Stimulated activated naive CD8-positive, alpha-beta T cell treated with anti-CD3 and anti-CD28 coated beads, Interleukin-15, Interleukin-2, amounts not matched to agents 100 U/mL and 50 U/mL, for 24 hours (primary cell): ENCODE measurements around the gene AGA.

ENCODE experiments used
- ATAC-seq: fragments of 150-1000 bp; cut with Tn5 transposase; one replicate; pipeline ENCODE4 v1.10.0; 2021
- DNase-seq: peaks from one replicate; pipeline ENCODE4 v3.0.0; 2021

Gene AGA

DNA sequence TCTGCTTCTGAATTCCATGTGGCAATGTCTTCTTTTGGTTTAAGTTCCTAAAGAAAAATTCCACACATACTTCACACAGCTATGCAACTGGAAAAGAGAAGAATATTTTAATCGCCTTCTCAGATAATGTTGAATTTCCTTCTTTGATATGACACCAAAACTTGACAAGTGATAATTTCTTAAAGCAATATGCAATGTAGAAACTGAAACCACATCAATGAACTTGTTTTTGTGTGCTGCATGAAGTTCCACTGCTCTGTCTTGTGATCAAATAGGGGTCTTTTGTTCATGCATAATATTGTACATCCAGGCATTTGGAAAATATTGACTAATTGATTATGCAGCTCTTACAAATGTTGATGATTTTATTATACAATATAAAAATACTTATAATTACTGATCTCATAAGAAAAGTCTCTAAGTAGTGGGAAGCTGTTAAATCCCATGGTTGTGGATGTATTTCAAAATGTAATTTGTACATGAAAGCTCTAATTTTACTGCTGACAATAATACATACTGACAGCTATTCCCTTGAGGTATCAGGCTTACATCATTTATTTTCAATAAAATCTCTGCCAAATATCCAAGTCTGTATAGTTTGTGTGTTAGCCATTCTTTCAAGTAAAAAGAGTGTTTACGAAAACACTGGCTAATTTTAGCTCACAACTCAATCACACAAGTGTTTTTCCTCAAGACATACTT is 56.5 kb downstream of the AGA start:
- ATAC-seq (no peak), DNase-seq (no peak)

GRCh38 chr4:177384856-177385397 is 57.3 kb downstream of the AGA start:
- DNase-seq = no peak
- ATAC-seq = no peak

- no peak for DNase-seq
- ATAC-seq = peak; percentile 19
Observed at GRCh38 chr4:177381762-177382310, 60.4 kb downstream of the AGA start.
